HG02623 (cell line): ENCODE results near the gene EIF2D.
"Not testable (repeated sequence)": the region's sequence is repeated elsewhere in the genome, so short reads cannot be mapped to it uniquely, and the experiment has no call there.

ENCODE experiments used
- ATAC-seq: cut with Tn5 transposase; IDR thresholded peaks from one replicate; pipeline ENCODE4 v1.9.1; 2021; ENCODE audit warnings: moderate library complexity; ENCODE audit not compliant: unreplicated experiment

EIF2D gene

GRCh38 chr1:206589206-206589605 lies 23.1 kb downstream of the EIF2D start:
- ATAC-seq, result no peak

DNA sequence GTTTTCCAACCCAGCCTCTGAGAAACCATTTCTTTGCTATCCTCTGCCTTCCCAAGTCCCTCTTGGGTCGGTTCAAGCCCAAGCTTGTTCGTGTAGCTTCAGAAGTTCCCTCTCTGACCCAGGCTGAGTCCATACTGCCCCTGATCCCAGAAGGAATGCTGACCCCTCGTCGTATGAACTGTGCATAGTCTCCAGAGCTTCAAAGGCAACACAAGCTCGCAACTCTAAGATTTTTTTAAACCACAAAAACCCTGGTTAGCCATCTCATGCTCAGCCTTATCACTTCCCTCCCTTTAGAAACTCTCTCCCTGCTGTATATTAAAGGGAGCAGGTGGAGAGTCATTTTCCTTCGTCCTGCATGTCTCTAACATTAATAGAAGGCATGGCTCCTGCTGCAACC lies 23.8 kb downstream of the EIF2D start:
- no peak for ATAC-seq

GRCh38 chr1:206587904-206588303 lies 24.4 kb downstream of the EIF2D start:
- ATAC-seq, result no peak

- ATAC-seq, result no peak
Observed at GRCh38 chr1:206586501-206587445, 25.5 kb downstream of the EIF2D start.

GRCh38 chr1:206584683-206585082 lies 27.6 kb downstream of the EIF2D start:
- ATAC-seq, result no peak

- no peak for ATAC-seq
Observed at GRCh38 chr1:206583707-206584648, 28.3 kb downstream of the EIF2D start.

GRCh38 chr1:206582971-206583706 lies 29.1 kb downstream of the EIF2D start:
- no peak for ATAC-seq

DNA sequence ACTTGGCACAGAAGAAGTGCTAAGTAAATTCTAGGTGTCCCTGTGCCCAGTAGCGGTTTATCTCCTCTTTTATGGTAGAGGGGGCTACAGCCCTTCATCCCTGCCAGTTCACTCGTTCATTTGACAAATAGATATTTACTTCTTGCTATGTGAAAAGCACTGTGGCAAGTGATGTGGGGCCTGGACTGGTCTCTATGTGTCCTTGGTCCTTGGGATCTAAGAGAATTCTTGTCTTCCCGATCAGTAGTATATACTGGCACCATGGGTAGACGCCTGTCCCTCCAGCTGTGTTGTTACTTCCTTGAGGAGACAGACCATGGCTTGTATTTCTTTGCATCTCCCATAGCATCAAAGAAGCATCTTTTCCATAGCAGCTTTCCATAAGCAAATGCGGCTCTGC lies 29.7 kb downstream of the EIF2D start:
- ATAC-seq, result no peak

DNA sequence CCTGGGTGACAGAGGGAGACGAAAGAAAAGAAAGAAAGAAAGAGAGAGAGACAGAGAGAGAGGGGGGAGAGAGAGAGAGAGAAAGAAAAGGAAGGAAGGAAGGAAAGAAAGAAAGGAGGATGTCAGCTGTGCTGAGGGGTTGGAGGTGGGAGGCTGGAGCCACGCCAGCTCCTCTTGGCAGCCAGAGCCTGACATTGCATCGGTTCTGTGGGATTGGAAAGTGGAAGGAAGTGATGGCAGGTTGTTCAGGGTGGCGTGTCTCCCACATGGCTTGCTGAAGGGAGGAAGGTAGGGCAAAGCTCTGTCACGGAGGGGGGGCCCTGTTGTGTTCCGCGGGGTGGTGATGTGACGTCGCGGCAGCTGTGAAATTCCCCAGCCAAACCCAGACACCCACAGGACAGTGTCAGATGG lies 30.7 kb downstream of the EIF2D start:
- ATAC-seq, result no peak

- not testable (repeated sequence) for ATAC-seq
Observed at GRCh38 chr1:206581114-206581497, 31.2 kb downstream of the EIF2D start.

DNA sequence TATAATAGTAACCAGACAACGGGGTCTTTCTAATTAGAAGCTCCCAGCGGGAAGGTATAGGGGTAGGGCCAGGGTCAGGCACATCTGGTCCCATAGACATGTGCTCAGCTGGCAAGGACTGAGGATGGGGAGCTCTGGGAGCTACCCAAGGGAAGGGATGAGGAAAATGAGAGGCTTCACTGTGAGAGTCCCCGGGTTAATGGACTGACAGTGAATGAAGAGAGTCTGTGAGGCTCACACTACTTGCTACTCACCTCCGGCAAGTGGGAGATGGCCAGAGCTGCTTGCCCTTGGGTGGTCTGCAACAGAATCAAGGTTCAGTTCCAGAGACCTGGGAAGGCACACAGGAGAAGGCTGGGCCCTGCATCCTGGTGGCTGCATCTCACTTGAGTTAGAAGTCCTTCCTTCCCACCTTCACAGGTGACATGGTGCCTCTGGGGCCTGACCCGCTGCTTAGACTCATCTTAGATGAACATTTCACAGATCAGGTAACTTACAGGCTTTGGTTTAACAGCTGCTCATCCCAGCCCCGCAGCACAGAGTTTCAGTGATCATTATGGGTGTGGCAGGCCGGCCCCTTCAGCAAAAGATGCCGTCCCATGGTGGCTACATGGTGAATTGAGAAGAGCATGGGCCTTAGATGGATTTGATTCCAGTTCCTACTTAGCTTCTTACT lies 31.7 kb downstream of the EIF2D start:
- ATAC-seq, result no peak

DNA sequence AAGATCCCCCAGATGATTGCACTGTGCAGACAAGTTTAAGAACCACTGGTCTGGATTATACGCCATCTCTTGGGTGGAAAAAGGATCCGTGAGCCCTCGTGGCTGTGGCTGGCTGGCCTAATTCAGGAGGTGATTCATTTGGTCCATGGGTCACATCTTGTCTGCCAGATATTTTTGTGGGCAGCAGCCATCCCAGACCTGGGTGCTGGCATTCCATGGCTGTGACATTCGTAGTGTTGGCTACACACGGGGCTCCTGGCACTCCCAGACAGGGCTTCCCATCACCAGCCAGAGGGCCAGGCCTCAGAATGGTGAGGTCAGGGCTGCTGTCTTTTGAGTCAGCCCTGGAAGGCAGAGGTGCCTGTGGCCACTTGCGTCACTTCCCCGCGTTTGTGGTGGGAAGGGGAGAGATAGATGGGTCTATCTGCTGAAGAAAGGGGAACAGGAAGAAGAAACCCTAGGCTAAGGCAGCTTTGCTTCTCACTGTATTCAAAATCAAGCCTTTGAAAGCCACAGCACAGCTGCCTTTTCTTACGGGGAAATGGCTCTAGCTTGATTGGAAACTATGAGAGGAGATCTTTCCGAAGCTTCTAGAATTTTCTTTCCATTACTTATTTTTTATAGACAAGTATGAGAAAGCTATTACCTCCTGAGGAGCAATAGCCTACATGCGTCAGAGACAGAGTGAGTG lies 32.4 kb downstream of the EIF2D start:
- peak; percentile 86 for ATAC-seq

GRCh38 chr1:206578978-206579374 lies 33.3 kb downstream of the EIF2D start:
- ATAC-seq, result no peak

GRCh38 chr1:206578068-206578977 lies 33.9 kb downstream of the EIF2D start:
- ATAC-seq, result no peak

DNA sequence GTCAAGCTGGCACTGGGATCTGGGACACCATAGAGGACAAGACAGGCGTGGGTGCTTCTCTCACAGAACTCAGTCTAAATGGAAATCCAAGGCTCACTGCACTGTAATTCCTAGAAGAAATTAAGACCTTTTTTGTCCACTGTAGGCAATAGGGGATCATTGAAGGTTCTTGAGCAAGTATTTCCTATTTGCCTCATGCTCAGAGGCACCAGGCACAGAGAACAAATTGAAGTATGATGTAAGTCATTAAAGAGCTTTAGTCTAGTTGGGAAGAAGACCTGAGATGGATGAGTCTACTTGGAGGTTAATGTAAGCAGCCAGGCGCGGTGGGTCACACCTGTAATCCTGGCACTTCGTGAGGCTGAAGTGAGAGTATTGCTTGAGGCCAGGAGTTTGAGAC lies 34.6 kb downstream of the EIF2D start:
- no peak for ATAC-seq

- no peak for ATAC-seq
Observed at GRCh38 chr1:206575894-206576737, 36.1 kb downstream of the EIF2D start.

DNA sequence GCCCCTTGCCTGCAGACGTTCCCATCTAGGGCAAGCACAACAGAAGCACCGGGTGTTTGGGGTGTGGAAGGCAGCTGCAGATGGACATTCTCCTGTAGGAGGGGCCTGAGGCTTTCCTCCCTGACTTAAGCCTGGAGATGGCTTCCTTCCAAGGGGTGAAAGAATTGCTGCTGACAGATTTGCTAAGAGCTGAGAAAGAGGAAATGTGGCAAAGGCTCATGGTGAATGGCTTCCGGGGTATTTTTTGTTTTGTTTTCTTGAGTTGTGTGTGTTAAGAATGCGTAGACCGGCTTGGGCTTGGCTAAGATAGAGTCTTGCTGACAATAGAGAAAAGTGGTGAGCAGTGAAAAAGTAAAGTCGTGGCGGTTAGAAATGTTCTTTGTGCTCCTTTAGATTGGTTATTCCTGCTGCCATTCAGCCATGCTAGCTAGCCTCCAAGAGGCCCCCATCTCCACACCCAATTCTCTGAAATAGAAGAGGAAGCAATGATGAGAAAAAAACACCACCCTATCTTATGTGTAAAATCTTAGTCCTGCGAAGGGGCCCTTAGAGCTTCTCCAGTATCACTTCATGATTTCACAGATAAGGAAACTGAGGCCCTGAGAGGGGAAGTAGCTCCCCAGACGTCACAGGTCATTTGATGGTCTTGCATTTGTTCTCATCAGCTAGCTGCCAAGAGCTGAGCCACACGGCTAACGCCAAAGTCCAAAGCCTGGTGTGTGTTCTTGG lies 36.9 kb downstream of the EIF2D start:
- ATAC-seq, result no peak
